Ovary (tissue), 3 donors: ENCODE results near the gene NNMT.

ENCODE experiments used
- POLR2A ChIP-seq: fragments of 450-650 bp; IDR thresholded peaks from one replicate; pipeline ENCODE4 v1.6.1; 2017; ENCODE audit warnings: antibody characterized with exemption, mild to moderate bottlenecking, moderate library complexity
- TF ChIP-seq, protein P1 (sequence below), 3 donors: fragments of 450-650 bp in 2 of 3; fragments of 200-600 bp in 1 of 3; IDR thresholded peaks; one replicate each; pipeline versions ENCODE4 v1.5.1 to v1.8.0; 2016 to 2022; ENCODE audit warnings: antibody characterized with exemption in 3 of 3, mild to moderate bottlenecking in 1 of 3
- donor health status: DM: no; HTN: no; CAD: no.

DNA sequence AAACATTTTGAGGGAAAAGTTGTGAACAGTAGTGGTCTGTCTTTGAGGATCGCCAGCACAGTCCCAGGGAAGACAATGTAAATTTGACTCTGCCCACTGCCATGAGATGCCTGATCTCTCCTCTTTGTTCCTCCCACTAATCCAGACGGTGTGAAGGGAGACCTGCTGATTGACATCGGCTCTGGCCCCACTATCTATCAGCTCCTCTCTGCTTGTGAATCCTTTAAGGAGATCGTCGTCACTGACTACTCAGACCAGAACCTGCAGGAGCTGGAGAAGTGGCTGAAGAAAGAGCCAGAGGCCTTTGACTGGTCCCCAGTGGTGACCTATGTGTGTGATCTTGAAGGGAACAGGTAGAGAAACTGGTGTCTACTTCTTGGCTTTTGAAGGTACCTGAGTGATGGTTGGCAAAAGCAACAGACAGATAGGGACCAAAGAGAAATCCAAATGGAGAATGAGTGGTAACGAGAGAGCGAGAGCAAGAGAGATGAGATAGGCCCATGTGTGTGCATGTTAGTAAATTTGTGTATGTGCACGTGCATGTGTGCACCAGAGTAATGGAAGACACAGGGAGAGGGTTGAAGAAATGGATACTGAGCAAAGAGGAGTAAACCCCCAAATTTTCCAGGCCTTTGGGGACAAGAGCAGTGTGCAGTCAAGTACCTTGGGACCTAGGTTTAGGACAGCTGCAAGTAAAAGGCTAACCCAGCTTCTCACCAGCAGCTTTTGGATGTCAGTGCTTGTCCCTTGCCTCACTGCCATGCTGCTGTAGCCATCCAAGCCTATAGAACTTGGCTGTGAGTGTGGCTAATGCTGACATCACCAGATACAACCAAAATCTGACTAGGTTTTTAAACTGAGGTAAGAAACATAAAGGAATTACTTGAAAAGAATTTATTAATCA, 1.9 kb downstream of the NNMT start:
- TF ChIP-seq, protein P1, sequence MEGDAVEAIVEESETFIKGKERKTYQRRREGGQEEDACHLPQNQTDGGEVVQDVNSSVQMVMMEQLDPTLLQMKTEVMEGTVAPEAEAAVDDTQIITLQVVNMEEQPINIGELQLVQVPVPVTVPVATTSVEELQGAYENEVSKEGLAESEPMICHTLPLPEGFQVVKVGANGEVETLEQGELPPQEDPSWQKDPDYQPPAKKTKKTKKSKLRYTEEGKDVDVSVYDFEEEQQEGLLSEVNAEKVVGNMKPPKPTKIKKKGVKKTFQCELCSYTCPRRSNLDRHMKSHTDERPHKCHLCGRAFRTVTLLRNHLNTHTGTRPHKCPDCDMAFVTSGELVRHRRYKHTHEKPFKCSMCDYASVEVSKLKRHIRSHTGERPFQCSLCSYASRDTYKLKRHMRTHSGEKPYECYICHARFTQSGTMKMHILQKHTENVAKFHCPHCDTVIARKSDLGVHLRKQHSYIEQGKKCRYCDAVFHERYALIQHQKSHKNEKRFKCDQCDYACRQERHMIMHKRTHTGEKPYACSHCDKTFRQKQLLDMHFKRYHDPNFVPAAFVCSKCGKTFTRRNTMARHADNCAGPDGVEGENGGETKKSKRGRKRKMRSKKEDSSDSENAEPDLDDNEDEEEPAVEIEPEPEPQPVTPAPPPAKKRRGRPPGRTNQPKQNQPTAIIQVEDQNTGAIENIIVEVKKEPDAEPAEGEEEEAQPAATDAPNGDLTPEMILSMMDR (IDR thresholded peaks at IDR 0.05) = no peak
- no peak for TF ChIP-seq POLR2A
